Trophoblast cell (in vitro differentiated cells and primary cell): Measurements from ENCODE around the gene SAA4.

Source experiments
- DNase-seq, 2 donors: peaks; one replicate each; pipeline ENCODE4 v3.0.0-alpha.2; 2016
- H2AFZ ChIP-seq: 2 replicates; pipeline ENCODE4 v1.6.1; 2013; ENCODE audit warnings: low read length, moderate library complexity, mild to moderate bottlenecking; ENCODE audit not compliant: insufficient read depth, poor library complexity
- H2AK5ac ChIP-seq: 2 replicates; pipeline ENCODE4 v1.6.1; 2013; ENCODE audit warnings: mild to moderate bottlenecking, low read length
- H2BK120ac ChIP-seq: 2 replicates; pipeline ENCODE4 v1.6.1; 2013; ENCODE audit warnings: low read length, mild to moderate bottlenecking, moderate library complexity; ENCODE audit not compliant: insufficient read depth, poor library complexity
- H2BK12ac ChIP-seq: 2 replicates; pipeline ENCODE4 v1.6.1; 2013; ENCODE audit warnings: mild to moderate bottlenecking, low read length, moderate library complexity
- H2BK5ac ChIP-seq: 2 replicates; pipeline ENCODE4 v1.6.1; 2013; ENCODE audit warnings: low read length, low read depth, moderate library complexity, mild to moderate bottlenecking; ENCODE audit not compliant: poor library complexity
- H3K14ac ChIP-seq: 2 replicates; pipeline ENCODE4 v1.6.1; 2013; ENCODE audit warnings: mild to moderate bottlenecking, low read length
- H3K18ac ChIP-seq: 2 replicates; pipeline ENCODE4 v1.6.1; 2013; ENCODE audit warnings: mild to moderate bottlenecking, low read length
- H3K23ac ChIP-seq: 2 replicates; pipeline ENCODE4 v1.6.1; 2013; ENCODE audit warnings: low read length
- H3K27ac ChIP-seq: 2 replicates; pipeline ENCODE4 v1.5.1; 2013; ENCODE audit warnings: low read depth, mild to moderate bottlenecking, inconsistent platforms, low read length, moderate library complexity
- H3K27me3 ChIP-seq: 2 replicates; pipeline ENCODE4 v1.6.1; 2013; ENCODE audit warnings: inconsistent platforms, mild to moderate bottlenecking, low read length, moderate library complexity; ENCODE audit not compliant: insufficient read depth
- H3K36me3 ChIP-seq, 2 experiments: 1 replicate in 1 of 2; 2 replicates in 1 of 2; pipeline ENCODE4 v1.6.1; 2013; ENCODE audit warnings: low read length in 2 of 2, mild to moderate bottlenecking in 2 of 2, moderate library complexity in 1 of 2; ENCODE audit not compliant: insufficient read depth in 2 of 2, control insufficient read depth in 1 of 2
- H3K4ac ChIP-seq: 2 replicates; pipeline ENCODE4 v1.6.1; 2013; ENCODE audit warnings: low read depth, mild to moderate bottlenecking, low read length, moderate library complexity
- H3K4me1 ChIP-seq, 2 experiments: 1 replicate in 1 of 2; 2 replicates in 1 of 2; pipeline ENCODE4 v1.6.1; 2013; ENCODE audit warnings: low read length in 2 of 2, mild to moderate bottlenecking in 2 of 2, moderate library complexity in 1 of 2; ENCODE audit not compliant: insufficient read depth in 2 of 2, control insufficient read depth in 1 of 2
- H3K4me2 ChIP-seq: 2 replicates; pipeline ENCODE4 v1.6.1; 2013; ENCODE audit warnings: inconsistent platforms, mild to moderate bottlenecking, low read length, moderate library complexity
- H3K4me3 ChIP-seq: 2 replicates; pipeline ENCODE4 v1.5.1; 2013; ENCODE audit warnings: mild to moderate bottlenecking, low read depth, low read length, inconsistent platforms
- H3K79me1 ChIP-seq: one replicate; pipeline ENCODE4 v1.6.1; 2013; ENCODE audit warnings: low read length
- H3K79me2 ChIP-seq: 2 replicates; pipeline ENCODE4 v1.6.1; 2013; ENCODE audit warnings: low read length, mild to moderate bottlenecking; ENCODE audit not compliant: control insufficient read depth, insufficient read depth, poor library complexity
- H3K9ac ChIP-seq: 2 replicates; pipeline ENCODE4 v1.6.1; 2013; ENCODE audit warnings: mild to moderate bottlenecking, low read length
- H3K9me3 ChIP-seq: 2 replicates; pipeline ENCODE4 v1.6.1; 2013; ENCODE audit warnings: low read depth, mild to moderate bottlenecking, control low read depth, inconsistent platforms, low read length; ENCODE audit not compliant: insufficient read depth
- H4K12ac ChIP-seq: 2 replicates; pipeline ENCODE4 v1.6.1; 2013; ENCODE audit warnings: low read depth, mild to moderate bottlenecking, low read length, moderate library complexity
- H4K8ac ChIP-seq: 2 replicates; pipeline ENCODE4 v1.6.1; 2013; ENCODE audit warnings: low read depth, mild to moderate bottlenecking, low read length, moderate library complexity
- H4K91ac ChIP-seq: one replicate; pipeline ENCODE4 v1.6.1; 2013; ENCODE audit warnings: low read depth, mild to moderate bottlenecking, low read length, moderate library complexity
- WGBS: extraction: QIAGEN DNeasy Blood & Tissue Kit; methylation state at CpG from one replicate; pipeline ENCODE4 v1.1.7; 2013; ENCODE audit warnings: missing lambda C conversion rate; ENCODE audit not compliant: insufficient read length, insufficient coverage; ENCODE audit errors: extremely low coverage; 5-methylcytosine and 5-hydroxymethylcytosine counted together

Gene SAA4

DNA sequence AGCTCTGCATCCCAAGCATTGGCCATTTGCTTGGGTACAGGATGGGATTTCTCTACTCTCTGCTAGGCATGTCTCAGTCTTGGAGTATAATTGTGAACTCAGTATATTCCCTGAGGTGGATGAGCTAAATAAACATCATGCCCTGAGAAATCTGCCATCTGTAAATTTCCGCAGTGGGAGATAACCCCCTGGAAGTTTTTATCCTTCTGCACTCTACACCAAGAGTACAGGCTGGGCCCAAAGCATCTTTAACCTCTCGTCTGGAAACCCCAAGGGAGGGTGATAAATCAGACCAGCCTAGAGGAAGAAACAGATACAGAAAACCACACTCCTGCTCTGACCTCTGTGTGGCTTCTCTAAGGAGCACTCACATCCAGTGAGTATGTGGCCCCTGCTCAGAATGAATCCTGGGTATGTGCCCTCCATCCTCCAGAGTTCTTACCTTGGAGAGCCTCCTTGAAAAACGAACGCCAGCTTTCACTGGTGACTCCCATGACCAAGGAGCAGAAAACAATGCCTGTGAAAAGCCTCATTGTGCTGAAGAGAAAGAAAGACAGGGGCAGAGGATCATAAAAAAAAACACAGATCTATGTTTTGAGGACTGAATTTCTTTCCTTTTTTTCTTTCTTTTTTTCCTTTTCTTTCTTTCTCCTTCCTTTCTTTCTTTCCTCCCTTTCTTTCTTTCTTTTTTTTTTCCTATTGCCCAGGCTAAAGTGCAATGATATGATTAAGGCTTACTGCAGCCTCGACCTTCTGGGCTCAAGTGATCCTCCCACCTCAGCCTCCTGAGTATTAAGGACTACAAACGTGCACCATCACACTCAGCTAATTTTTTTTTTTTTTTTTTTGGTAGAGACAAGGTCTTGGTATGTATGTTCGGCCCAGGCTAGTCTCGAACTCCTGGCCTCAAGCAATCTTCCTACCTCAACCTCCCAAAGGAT lies 938 bp downstream of the SAA4 start:
- no peaks in the 10 kb centered on the region for H3K9me3 ChIP-seq
- H3K4me2 ChIP-seq: no peak overlapping the region
- no CpG with 5 or more reads among the region's 8 CpGs for WGBS
- H4K12ac ChIP-seq: peak overlapping the region; percentile 18
- no peak for DNase-seq
- no peak overlapping the region for H2BK5ac ChIP-seq
- H3K36me3 ChIP-seq: no peaks in the 10 kb centered on the region
- H3K9ac ChIP-seq: no peak overlapping the region
- H3K4me1 ChIP-seq: no peaks in the 10 kb centered on the region
- no peaks in the 10 kb centered on the region for H3K27me3 ChIP-seq
- no peak overlapping the region for H4K91ac ChIP-seq
- H2BK120ac ChIP-seq: no peak overlapping the region
- no peak overlapping the region for H3K27ac ChIP-seq
- H3K18ac ChIP-seq: no peak overlapping the region
- no peak overlapping the region for H2AFZ ChIP-seq
- no peaks in the 10 kb centered on the region for H3K79me1 ChIP-seq
- H2BK12ac ChIP-seq: no peak overlapping the region
- no peak overlapping the region for H4K8ac ChIP-seq
- no peak overlapping the region for H3K23ac ChIP-seq
- no peak overlapping the region for H2AK5ac ChIP-seq
- no peaks in the 10 kb centered on the region for H3K79me2 ChIP-seq
- no peak overlapping the region for H3K14ac ChIP-seq
- no peak overlapping the region for H3K4ac ChIP-seq
- no peak overlapping the region for H3K4me3 ChIP-seq

DNA sequence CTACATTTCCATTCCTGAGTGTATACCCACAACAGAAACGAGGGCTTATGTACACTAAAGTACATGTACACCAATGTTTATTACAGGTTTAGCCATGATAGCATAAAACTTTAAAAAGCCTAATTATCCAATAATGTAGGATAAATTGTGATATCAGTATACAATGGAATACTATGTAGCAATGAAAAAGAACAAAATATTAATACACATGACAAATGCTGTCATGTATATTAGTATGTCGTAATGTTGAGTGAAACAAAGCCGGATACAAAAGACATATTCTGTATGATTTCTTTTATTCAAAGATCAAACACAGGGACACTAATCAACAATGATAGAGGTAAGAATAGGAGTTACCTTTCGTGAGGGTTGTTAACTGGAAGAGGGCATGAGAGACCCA lies 2.7 kb downstream of the SAA4 start:
- no peak overlapping the region for H3K4me3 ChIP-seq
- H3K9me3 ChIP-seq: no peaks in the 10 kb centered on the region
- H3K27me3 ChIP-seq: no peaks in the 10 kb centered on the region
- no peaks in the 10 kb centered on the region for H3K36me3 ChIP-seq
- no peak overlapping the region for H3K4me2 ChIP-seq
- H2BK120ac ChIP-seq: no peak overlapping the region
- no peak overlapping the region for H2AK5ac ChIP-seq
- H3K79me2 ChIP-seq: no peaks in the 10 kb centered on the region
- H4K8ac ChIP-seq: no peak overlapping the region
- H3K14ac ChIP-seq: no peak overlapping the region
- H2BK12ac ChIP-seq: no peak overlapping the region
- no peak overlapping the region for H4K12ac ChIP-seq
- H3K4me1 ChIP-seq: no peaks in the 10 kb centered on the region
- no peak overlapping the region for H3K9ac ChIP-seq
- no peak overlapping the region for H3K23ac ChIP-seq
- no CpG with 5 or more reads among the region's 4 CpGs for WGBS
- H3K27ac ChIP-seq: no peak overlapping the region
- H3K79me1 ChIP-seq: no peaks in the 10 kb centered on the region
- no peak overlapping the region for H2BK5ac ChIP-seq
- H3K4ac ChIP-seq: no peak overlapping the region
- no peak for DNase-seq
- H3K18ac ChIP-seq: no peak overlapping the region
- no peak overlapping the region for H4K91ac ChIP-seq
- no peak overlapping the region for H2AFZ ChIP-seq

DNA sequence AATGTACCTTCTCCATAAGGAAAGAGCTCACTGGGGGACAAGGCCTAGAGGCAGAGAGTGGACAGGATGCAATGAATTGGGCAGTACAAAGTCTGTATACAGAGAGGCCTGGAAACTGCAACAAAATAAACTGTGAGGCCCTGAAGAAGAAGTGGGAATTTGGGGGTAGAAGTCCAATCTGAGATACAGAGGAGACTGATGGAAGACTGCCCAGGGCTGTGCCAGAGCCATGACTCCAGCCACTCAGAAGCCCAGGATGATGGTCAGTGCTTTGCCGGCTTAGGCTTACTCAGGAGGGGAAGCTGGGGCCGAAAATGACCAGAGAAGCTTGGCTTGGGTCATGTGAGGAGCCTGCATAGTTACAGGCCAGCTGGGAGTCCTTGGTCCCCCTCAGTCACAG lies 5.7 kb downstream of the SAA4 start:
- H4K8ac ChIP-seq: no peak overlapping the region
- H2BK120ac ChIP-seq: no peak overlapping the region
- no peaks in the 10 kb centered on the region for H3K79me1 ChIP-seq
- no peak overlapping the region for H3K4me2 ChIP-seq
- H3K23ac ChIP-seq: no peak overlapping the region
- no peak overlapping the region for H3K18ac ChIP-seq
- DNase-seq: no peak
- H3K79me2 ChIP-seq: no peaks in the 10 kb centered on the region
- H3K9me3 ChIP-seq: no peaks in the 10 kb centered on the region
- no peak overlapping the region for H3K14ac ChIP-seq
- no peaks in the 10 kb centered on the region for H3K4me1 ChIP-seq
- no peak overlapping the region for H3K4ac ChIP-seq
- H3K27me3 ChIP-seq: no peaks in the 10 kb centered on the region
- no peak overlapping the region for H2BK5ac ChIP-seq
- H3K9ac ChIP-seq: no peak overlapping the region
- no peaks in the 10 kb centered on the region for H3K36me3 ChIP-seq
- H2BK12ac ChIP-seq: no peak overlapping the region
- H3K27ac ChIP-seq: no peak overlapping the region
- no peak overlapping the region for H3K4me3 ChIP-seq
- no peak overlapping the region for H2AFZ ChIP-seq
- WGBS: no CpG with 5 or more reads among the region's 2 CpGs
- H4K91ac ChIP-seq: no peak overlapping the region
- no peak overlapping the region for H4K12ac ChIP-seq
- H2AK5ac ChIP-seq: no peak overlapping the region

DNA sequence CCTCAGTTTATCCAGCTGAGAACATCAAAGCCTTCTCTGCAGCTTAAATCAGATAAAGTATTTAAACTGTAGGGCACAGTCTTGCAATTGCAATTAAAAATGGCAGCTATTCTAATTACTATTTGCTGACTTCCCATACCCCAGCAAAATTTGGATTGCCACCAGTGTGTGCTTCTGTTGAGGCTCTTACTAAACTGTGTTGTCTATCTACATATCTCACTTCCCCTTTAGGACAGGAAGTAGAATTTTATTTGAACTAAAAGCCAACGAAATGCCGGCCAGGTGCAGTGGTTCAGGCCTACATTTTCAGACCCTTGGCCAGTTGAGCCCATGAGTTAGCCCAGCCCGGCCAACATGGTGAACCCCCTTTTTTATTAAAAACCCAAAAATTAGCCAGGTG lies 7.1 kb downstream of the SAA4 start:
- Histone ChIP-seq H2AK5ac (no peak overlapping the region), H2AFZ (no peak overlapping the region), H3K4me2 (no peak overlapping the region), H3K4ac (no peak overlapping the region), H3K4me3 (no peak overlapping the region), H3K36me3 (no peaks in the 10 kb centered on the region), H3K14ac (no peak overlapping the region), H2BK12ac (no peak overlapping the region), H3K23ac (no peak overlapping the region), H2BK5ac (no peak overlapping the region), H3K27ac (no peak overlapping the region), H3K4me1 (no peaks in the 10 kb centered on the region), H2BK120ac (no peak overlapping the region), H3K9me3 (no peaks in the 10 kb centered on the region), H4K91ac (no peak overlapping the region), H3K27me3 (no peaks in the 10 kb centered on the region), H4K8ac (no peak overlapping the region), H3K79me2 (no peaks in the 10 kb centered on the region), H3K79me1 (no peaks in the 10 kb centered on the region), H4K12ac (no peak overlapping the region), H3K9ac (no peak overlapping the region), H3K18ac (no peak overlapping the region)
- no peak for DNase-seq
- no CpG with 5 or more reads among the region's 3 CpGs for WGBS
